ENCODE data around the gene CCL24. TPM values are rescaled to one million over a fixed set of nuclear protein-coding genes. Genes with fewer than 3 reads are reported as not detected.
A peak's percentile ranks its signal among the peaks of the same experiment; 100 is the strongest.
"Not testable (repeated sequence)": the region's sequence is repeated elsewhere in the genome, so short reads cannot be mapped to it uniquely, and the experiment has no call there.

CCL24 gene, protein sequence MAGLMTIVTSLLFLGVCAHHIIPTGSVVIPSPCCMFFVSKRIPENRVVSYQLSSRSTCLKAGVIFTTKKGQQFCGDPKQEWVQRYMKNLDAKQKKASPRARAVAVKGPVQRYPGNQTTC
- not detected for total RNA-seq

GRCh38 chr7:75813781-75814236 is at the start of gene CCL24:
TSS of gene CCL24 (minus strand) at chr7:75813806. CDS start at chr7:75813715, 91 bp downstream.
- ATAC-seq (no peak), DNase-seq (peak in 1 of 4 donors; percentile 41)

DNA sequence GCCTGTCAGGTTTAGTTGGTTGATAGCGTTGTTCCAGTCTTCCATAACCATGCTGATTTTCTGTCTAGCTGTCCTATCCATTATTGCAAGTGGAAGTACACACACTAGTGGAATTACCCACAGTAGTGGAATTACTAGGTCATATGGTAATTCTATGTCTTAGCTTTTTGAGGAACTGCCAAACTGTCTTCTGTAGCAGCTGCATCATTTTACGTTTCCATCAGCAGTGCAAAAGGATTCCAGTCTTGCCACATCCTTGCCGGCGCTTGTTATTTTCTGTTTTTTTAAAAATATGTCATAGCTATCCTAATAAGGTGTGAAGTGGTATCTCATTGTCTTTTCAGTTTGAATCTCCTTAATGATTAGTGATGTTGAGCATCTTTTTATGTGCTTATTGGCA is 48.0 kb upstream of the CCL24 start:
- intact Hi-C loops (cut with DNase I), result no loop called here
- ATAC-seq, result no peak
- no peak overlapping the region for H3K27ac ChIP-seq

More at GRCh38 chr7:75813781-75814236, at the start of gene CCL24:
- Histone ChIP-seq H3K4me3 (no peak within 1 kb of the TSS), H3K9me3 (no peaks in the 10 kb centered on the region), H3K4me1 (no peaks in the 10 kb centered on the region), H3K27me3 (no peaks in the 10 kb centered on the region), H3K27ac (no peak within 1 kb of the TSS), H3K36me3 (replicated peaks in 1 of 2; ENCODE audit: insufficient read depth in 1 of 2, low read depth in 2 of 2) (no peaks in the 10 kb centered on the region)
- WGBS, 2 donors, result 56 to 63% methylated on average over 7 of the region's 7 CpGs
- TF ChIP-seq, protein P1, sequence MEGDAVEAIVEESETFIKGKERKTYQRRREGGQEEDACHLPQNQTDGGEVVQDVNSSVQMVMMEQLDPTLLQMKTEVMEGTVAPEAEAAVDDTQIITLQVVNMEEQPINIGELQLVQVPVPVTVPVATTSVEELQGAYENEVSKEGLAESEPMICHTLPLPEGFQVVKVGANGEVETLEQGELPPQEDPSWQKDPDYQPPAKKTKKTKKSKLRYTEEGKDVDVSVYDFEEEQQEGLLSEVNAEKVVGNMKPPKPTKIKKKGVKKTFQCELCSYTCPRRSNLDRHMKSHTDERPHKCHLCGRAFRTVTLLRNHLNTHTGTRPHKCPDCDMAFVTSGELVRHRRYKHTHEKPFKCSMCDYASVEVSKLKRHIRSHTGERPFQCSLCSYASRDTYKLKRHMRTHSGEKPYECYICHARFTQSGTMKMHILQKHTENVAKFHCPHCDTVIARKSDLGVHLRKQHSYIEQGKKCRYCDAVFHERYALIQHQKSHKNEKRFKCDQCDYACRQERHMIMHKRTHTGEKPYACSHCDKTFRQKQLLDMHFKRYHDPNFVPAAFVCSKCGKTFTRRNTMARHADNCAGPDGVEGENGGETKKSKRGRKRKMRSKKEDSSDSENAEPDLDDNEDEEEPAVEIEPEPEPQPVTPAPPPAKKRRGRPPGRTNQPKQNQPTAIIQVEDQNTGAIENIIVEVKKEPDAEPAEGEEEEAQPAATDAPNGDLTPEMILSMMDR (IDR thresholded peaks at IDR 0.05), result no peak
- TF ChIP-seq POLR2A (IDR thresholded peaks at IDR 0.05), result no peak
- intact Hi-C loops (cut with DNase I), result no loop called here

DNA sequence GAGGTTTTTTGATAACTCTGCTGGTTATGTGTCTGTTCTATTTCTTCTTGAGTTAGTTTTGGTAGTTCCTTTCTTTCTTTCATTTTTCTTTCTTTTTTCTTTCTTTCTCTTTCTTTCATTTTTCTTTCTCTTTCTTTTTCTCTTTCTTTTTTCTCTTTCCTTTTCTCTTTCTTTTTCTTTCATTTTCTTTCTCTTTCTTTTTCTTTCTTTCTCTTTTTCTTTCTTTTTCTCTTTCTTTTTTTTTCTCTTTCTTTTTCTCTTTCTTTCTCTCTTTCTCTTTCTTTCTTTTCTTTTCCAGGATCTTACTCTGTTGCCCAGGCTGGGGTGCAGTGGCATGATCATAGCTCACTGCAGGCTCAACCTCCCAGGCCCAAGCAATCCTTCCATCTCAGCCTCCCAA is 44.8 kb upstream of the CCL24 start:
- DNase-seq (no peak), ATAC-seq (no peak)
- Histone ChIP-seq H3K4me3 (no peak overlapping the region), H3K27ac (no peak overlapping the region), H3K36me3 (replicated peaks in 1 of 2; ENCODE audit: insufficient read depth in 1 of 2, low read depth in 2 of 2) (no peaks in the 10 kb centered on the region), H3K27me3 (no peaks in the 10 kb centered on the region), H3K4me1 (no peaks in the 10 kb centered on the region), H3K9me3 (no peaks in the 10 kb centered on the region)
- TF ChIP-seq, protein P1 (IDR thresholded peaks at IDR 0.05), result no peak
- no peak for TF ChIP-seq POLR2A (IDR thresholded peaks at IDR 0.05)
- intact Hi-C loops (cut with DNase I), result no loop called here

More for the DNA sequence above, 48.0 kb upstream of the CCL24 start:
- TF ChIP-seq POLR2A (IDR thresholded peaks at IDR 0.05), result no peak
- TF ChIP-seq, protein P1 (IDR thresholded peaks at IDR 0.05), result no peak
- WGBS, 2 donors, result 81 to 82% methylated on average over 4 of the region's 4 CpGs
- no peak overlapping the region for H3K4me3 ChIP-seq
- no peaks in the 10 kb centered on the region for H3K27me3 ChIP-seq
- H3K9me3 ChIP-seq, result no peaks in the 10 kb centered on the region
- peak in 1 of 4 donors; percentile 52 for DNase-seq
- H3K4me1 ChIP-seq, result peaks cover 5% of the 10 kb centered on the region
- no peaks in the 10 kb centered on the region for H3K36me3 ChIP-seq (replicated peaks in 1 of 2; ENCODE audit: insufficient read depth in 1 of 2, low read depth in 2 of 2)

DNA sequence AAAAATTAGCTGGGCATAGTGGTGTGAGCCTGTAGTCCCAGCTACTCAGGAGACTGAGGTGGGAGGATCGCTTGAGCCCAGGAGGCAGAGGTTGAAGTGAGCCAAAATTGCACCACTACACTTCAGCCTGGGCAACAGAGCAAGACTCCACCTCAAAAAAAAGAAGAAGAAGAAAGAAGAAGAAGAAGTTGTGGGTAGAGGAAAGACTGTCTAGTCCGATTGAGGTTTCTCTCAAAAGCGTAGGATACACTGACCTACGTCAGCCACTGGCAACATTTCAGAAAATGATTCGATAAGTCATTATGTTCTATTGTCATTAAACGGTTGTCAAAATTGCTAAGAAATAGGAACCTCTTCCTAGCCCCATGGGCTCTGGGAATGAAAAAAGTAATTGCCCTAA is 42.9 kb upstream of the CCL24 start:
- Histone ChIP-seq H3K27ac (no peak overlapping the region), H3K27me3 (no peaks in the 10 kb centered on the region), H3K9me3 (no peaks in the 10 kb centered on the region), H3K4me3 (no peak overlapping the region), H3K36me3 (replicated peaks in 1 of 2; ENCODE audit: insufficient read depth in 1 of 2, low read depth in 2 of 2) (no peaks in the 10 kb centered on the region), H3K4me1 (no peaks in the 10 kb centered on the region)
- TF ChIP-seq POLR2A (IDR thresholded peaks at IDR 0.05), result no peak
- TF ChIP-seq, protein P1 (IDR thresholded peaks at IDR 0.05), result no peak
- WGBS, 2 donors, result 70 to 83% methylated on average over 6 of the region's 6 CpGs
- ATAC-seq, result no peak
- intact Hi-C loops (cut with DNase I), result no loop called here
- peak in 1 of 4 donors; percentile 66 for DNase-seq

DNA sequence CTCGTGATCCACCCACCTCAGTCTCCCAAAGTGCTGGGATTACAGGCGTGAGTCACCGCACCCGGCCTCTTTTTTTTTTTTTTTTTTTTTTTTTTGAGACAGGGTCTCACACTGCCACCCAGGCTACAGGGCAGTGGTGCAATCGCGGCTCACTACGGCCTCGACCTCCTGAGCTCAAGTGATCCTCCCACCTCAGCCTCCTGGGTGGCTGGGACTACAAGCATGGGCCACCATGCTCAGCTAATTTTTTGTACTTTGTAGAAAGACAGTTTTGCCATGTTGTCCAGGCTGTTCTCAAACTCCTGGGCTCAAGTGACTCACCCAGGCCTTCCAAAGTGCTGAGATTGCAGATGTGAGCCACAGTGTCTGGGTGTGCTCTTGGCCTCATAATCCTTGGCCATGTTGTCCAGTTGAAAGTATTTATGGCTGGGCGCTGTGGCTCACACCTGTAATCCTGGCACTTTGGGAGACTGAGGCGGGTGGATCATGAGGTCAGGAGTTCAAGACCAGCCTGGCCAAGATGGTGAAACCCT is 41.3 kb upstream of the CCL24 start:
- H3K4me1 ChIP-seq; H3K4me3 ChIP-seq; H3K27me3 ChIP-seq; H3K9me3 ChIP-seq; H3K27ac ChIP-seq; intact Hi-C loops (cut with DNase I); DNase-seq; ATAC-seq; H3K36me3 ChIP-seq (replicated peaks in 1 of 2; ENCODE audit: insufficient read depth in 1 of 2, low read depth in 2 of 2): not testable (repeated sequence)
- WGBS, 2 donors, result 85 to 89% methylated on average over 6 to 10 of the region's 10 CpGs

All from body of pancreas (tissue), 4 donors.